M059J (cell line): ENCODE measurements around the gene THADA. TPM values are rescaled to one million over a fixed set of nuclear protein-coding genes. Genes with fewer than 3 reads are reported as not detected.

Source experiments
- DNase-seq: peaks from one replicate; pipeline ENCODE4 v3.0.0-alpha.2; 2012; ENCODE audit warnings: low read depth
- total RNA-seq: library from RNA; depleted of rRNA; stranded (reverse); fragments of >200 nt; shearing (Covaris generic); gene quantifications from 2 replicates; pipeline ENCODE4 v1.2.3, GENCODE V29; 2014

THADA gene
- total RNA-seq, 1 experiment from 2014 or later = 12.7 TPM

DNA sequence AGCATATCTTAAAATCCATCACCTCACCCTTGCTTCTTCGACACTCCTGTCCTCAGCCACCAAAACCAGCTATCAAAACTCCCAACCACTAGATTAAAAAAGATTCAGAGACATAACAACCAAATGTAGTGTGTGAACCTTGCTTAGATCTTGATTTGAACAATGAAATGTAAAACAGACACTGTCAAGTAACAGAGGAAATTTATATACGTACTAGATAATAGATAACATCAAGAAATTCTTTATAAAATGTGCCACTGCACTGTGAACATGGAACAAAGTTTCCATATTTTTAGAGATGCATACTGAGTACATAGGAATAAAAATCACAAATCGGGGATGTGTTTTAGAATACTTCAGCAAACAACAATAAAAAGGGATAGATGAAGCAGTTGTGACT is 86.0 kb downstream of the THADA start:
- DNase-seq = no peak

DNA sequence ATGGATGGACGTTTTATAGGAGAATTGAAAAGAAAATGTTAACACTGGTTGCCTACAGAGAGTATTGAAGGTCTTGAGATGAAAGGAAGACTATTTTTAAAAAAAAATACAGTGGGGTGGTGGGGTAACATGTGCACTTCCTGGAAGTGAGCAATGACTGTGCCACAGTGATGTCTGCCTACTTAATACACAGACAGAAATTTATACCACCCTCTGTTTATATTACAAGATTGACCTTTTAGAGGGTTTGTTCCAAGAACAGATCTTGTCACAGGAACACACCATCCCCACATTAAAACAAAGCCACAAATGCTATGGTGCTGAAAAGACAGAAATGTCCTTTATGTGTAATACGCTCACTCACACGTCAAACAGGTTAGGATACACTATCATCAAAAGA is 87.6 kb downstream of the THADA start:
- no peak for DNase-seq

GRCh38 chr2:43507137-43507536 is 88.7 kb downstream of the THADA start:
- peak; percentile 31 for DNase-seq

GRCh38 chr2:43495727-43496126 is 100.1 kb downstream of the THADA start:
- DNase-seq = no peak

- no peak for DNase-seq
Observed at GRCh38 chr2:43493954-43494353, 101.9 kb downstream of the THADA start.

GRCh38 chr2:43491065-43491639 is 104.7 kb downstream of the THADA start:
- DNase-seq = no peak

- DNase-seq = no peak
Observed at GRCh38 chr2:43490252-43490786, 105.5 kb downstream of the THADA start.

DNA sequence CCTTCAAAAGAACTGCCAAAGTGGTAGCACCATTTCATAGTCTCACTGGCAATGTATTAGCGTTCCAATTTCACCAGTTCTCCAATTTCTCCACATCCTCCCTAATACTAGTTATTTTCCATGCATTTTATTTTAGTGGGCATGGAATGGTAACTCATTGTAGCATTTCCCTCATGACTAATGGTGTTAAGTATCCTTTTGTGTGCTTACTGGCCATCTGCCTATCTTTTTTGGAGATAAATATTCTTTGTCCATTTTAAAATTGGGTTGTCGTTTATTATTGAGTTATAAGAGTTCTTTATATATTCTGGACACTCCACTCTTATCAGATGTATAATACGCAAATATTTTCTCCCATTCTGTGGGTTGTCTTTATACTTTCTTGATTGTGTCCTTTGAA is 107.1 kb downstream of the THADA start:
- peak; percentile 4 for DNase-seq

DNA sequence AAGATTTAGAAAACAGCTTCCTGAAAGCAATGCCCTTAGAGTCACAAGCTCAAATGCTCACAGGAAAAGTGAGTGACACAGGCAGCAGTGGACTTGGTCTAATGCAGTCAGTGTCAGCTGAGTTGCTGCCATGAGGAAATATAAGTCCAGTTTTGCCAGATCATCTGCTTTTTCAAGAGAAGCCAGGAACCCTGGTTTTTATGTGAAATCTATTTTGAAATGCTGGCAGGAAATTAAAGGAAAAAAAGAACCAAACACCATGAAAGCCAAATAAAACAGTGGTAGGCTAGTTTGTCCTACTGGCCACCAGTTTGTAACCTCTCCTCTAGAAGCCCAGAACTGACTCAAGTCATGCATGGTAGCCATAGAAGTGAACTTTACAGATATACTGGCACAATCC is 109.2 kb downstream of the THADA start:
- DNase-seq = no peak

DNA sequence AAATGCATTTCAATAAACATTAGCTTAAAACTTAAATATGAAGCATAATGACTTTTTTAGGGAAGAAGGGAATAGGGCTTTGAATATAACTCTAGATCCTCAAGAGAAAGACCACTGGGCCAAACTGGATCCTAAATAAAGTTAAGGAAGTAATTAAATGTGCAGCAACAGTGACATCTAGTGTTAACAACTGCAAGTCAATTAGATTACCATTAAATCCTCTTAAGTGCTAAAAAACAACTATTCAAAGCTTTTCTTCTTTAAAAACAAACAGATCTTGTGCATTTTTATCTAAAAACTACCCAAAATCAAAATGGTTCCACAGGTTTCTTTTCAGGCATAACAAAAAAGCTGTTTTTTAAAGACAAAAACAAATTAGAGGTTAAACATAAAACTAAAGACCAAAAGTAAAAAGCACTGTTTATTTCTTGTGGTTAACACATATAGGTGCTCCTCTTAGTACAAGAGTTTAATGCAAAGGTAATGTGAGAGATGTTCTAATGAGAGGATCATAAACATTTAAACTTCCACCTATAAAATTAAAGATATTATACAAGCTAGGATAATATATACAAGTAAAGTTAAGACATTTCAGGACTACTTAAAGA is 111.4 kb downstream of the THADA start:
- DNase-seq = peak; percentile 69

DNA sequence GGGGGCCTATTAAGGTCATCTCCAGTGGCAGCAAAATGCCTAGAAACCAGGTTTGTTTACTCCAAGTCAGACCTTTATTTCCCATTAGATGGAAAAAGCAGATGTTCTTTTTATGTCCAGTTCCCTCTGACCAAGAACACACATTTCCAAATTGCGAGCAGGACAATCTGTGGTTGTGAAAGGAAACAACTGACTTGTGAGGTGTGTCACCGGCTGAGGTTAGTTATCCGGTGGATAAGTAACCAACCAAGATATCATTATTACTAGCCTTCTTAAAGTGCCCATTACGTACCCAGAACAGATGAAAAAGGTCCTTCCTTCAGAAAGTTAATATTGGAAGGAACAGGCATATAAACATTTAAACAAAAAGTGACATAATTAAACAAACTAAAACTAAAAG is 112.9 kb downstream of the THADA start:
- peak; percentile 17 for DNase-seq

- no peak for DNase-seq
Observed at GRCh38 chr2:43481927-43482542, 113.8 kb downstream of the THADA start.

GRCh38 chr2:43480874-43481273 is 115.0 kb downstream of the THADA start:
- DNase-seq = no peak

DNA sequence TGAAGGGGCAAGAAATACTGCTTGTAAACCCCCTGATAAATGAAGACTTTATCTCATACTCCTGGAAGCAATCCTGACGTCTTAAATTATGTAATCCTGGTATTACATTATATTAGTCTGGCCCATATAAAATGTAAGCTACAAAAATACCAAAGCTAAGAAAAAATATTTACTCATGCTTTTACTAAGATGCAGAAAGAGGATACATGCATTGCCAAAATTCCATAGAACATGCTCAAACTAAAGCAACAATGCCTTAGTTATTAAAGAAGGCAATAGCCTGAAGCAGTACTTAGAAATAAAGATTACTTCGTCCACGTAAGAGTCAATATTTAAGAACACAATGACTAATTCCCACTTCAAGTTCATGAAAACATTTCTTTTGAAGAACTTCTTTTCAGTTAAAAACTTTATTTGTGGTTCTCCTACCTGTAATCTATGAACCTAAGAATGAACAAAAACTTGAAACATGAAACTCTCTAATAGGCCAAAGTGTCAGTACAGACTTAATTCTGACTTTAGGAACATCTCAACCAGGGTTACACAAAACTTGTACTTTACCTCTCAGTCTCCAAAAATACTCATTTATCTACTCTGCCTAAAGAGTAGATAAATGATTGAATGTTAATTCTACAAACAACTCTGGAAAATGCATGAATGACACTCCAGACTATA is 117.3 kb downstream of the THADA start:
- DNase-seq = no peak

GRCh38 chr2:43475922-43476321 is 119.9 kb downstream of the THADA start:
- no peak for DNase-seq

GRCh38 chr2:43475137-43475846 is 120.5 kb downstream of the THADA start:
- no peak for DNase-seq

DNA sequence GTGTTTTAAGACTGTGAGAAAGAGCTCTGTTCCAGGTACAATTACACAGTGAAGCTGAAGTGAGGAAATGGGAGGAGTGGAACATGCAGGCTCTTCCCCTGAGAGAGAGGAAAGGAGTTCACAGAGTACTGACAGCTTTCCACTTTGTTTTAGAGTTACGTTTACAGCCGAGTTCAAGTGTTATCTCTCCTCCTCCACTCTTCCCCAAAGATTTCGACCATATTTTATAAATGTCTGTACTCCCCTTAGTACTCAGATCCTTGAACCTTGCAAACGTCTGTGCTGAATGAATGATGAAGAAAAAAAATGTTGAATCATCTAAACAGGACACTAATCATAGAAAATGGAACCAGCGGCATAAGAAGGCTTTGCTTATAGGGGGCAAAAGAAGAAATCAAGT is 121.6 kb downstream of the THADA start:
- DNase-seq = no peak

DNA sequence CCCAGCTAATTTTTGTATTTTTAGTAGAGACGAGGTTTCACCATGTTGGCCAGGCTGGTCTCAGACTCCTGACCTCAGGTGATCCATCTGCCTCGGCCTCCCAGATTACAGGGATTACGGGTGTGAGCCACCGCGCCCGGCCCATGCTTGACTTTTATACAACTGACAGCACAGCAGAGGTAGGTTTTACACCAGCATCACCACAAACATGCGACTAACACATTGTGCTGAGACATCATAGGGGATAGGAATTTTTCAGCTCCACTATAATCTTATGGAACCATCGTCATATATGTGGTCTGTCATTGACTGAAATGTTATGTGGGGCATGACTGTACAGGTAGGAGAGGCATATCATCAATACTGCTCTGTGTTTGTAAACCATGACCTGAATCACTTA is 122.1 kb downstream of the THADA start:
- no peak for DNase-seq

GRCh38 chr2:43472527-43473194 is 123.2 kb downstream of the THADA start:
- DNase-seq = peak; percentile 47

DNA sequence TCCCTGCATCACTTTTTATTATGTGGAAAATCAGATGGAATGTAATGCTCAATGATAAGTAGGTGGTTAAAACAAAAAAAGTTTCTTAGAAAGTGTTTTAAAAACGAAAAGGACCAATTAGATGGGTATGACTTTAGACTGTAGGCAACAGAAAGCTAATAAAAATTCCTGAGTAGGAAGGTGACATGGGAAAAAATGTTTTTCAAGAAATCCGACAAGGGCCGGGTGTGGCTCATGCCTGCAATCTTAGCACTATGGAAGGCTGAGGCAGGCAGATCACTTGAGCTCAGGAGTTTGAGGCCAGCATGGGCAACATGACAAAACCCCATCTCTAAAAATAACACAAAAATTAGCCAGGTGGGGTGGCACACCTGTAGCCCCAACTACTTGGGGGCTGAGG is 126.1 kb downstream of the THADA start:
- DNase-seq = no peak

DNA sequence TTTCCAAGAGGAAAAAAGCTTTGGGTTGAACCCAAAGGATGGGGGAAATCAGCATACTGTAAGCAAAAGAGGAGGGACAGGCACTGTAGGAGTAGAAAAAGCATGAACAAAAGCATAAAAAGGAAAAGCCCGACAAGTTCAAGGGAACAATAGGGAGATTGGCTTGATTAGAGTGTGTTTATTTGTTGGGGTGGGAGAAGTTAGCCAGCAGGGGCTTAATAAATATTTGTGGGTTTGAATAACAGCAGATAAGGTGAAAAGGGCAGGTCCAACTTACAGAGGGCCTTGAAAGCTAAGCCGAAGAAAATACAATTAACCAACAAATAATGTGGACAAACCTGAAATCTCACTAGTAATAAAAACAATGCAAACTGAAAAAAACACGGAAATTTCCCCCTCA is 126.7 kb downstream of the THADA start:
- peak; percentile 27 for DNase-seq

GRCh38 chr2:43467891-43468290 is 127.9 kb downstream of the THADA start:
- peak; percentile 79 for DNase-seq
